Kidney epithelial cell (primary cell): Measurements from ENCODE around the gene CCDC187. TPM values are rescaled to one million over a fixed set of nuclear protein-coding genes. Genes with fewer than 3 reads are reported as not detected.

ENCODE experiments used
- DNase-seq: peaks from one replicate; pipeline ENCODE4 v3.0.0-alpha.2; 2010; ENCODE audit warnings: low read depth
- H3K27me3 ChIP-seq: 2 replicates; pipeline ENCODE4 v1.6.0; 2011; ENCODE audit warnings: low read length; ENCODE audit not compliant: control insufficient read depth, insufficient read depth
- H3K36me3 ChIP-seq: 2 replicates; pipeline ENCODE4 v1.5.1; 2011; ENCODE audit warnings: low read length; ENCODE audit not compliant: control insufficient read depth, insufficient read depth
- H3K4me3 ChIP-seq: 2 replicates; pipeline ENCODE4 v1.5.1; 2011; ENCODE audit warnings: low read depth, mild to moderate bottlenecking, control low read depth, low read length
- total RNA-seq: library from RNA; depleted of rRNA; stranded (reverse); fragments of >200 nt; gene quantifications from 2 replicates; pipeline ENCODE4 v1.2.3, GENCODE V29; 2015
- TF ChIP-seq, protein P1 (sequence below): IDR thresholded peaks from 2 replicates; pipeline ENCODE4 v1.5.1; 2011; ENCODE audit warnings: mild to moderate bottlenecking, moderate library complexity, low read length, control low read depth, inconsistent platforms; ENCODE audit not compliant: insufficient read depth, poor library complexity, severe bottlenecking

The CCDC187 gene
- total RNA-seq, 1 donor from 2014 or later = 0.04 TPM

DNA sequence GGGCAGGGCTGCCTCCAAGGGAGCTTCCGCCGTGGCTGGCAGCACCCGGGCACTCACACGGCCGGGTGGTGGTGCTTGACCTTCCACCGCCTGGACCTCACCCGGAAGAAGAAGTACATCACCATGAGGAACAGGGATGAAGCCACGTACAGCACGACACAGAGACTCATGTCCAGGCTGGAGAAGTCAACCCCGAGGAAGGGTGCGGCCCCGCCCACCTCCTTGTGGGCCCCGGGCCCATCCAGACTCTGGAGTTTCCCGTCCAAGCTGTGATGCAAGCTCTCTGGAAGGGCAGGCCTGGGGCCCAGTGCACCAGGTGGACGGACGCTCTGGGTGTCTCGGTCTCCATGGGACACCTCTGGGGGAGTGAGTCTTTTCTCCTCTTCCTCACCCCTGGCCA, 95.2 kb downstream of the CCDC187 start:
- H3K27me3 ChIP-seq = peaks cover 21% of the 10 kb centered on the region
- H3K36me3 ChIP-seq = no peaks in the 10 kb centered on the region
- no peak overlapping the region for H3K4me3 ChIP-seq
- DNase-seq = no peak
- TF ChIP-seq, protein P1, sequence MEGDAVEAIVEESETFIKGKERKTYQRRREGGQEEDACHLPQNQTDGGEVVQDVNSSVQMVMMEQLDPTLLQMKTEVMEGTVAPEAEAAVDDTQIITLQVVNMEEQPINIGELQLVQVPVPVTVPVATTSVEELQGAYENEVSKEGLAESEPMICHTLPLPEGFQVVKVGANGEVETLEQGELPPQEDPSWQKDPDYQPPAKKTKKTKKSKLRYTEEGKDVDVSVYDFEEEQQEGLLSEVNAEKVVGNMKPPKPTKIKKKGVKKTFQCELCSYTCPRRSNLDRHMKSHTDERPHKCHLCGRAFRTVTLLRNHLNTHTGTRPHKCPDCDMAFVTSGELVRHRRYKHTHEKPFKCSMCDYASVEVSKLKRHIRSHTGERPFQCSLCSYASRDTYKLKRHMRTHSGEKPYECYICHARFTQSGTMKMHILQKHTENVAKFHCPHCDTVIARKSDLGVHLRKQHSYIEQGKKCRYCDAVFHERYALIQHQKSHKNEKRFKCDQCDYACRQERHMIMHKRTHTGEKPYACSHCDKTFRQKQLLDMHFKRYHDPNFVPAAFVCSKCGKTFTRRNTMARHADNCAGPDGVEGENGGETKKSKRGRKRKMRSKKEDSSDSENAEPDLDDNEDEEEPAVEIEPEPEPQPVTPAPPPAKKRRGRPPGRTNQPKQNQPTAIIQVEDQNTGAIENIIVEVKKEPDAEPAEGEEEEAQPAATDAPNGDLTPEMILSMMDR = no peak

DNA sequence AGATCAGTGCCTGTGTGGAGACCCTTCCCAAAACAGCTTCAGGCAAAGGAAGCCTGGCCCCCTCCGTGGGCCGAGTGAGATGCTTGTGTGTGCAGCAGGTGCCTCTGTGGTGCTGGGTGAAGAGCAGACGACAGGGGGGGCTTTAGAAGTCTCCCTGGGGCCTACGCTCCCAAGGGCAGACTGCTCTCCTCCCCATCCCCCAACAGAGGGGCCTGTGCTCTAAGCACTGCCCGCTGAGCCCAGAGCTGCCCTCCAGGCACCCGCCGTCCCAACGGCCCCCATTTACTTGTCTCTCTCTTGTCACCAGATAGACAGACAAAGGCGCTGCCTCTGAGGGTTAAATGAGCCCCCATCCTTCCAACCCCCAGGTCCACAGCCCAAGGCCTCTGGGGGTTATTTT, 96.3 kb downstream of the CCDC187 start:
- Histone ChIP-seq H3K36me3 (no peaks in the 10 kb centered on the region), H3K4me3 (no peak overlapping the region), H3K27me3 (peaks cover 30% of the 10 kb centered on the region)
- TF ChIP-seq, protein P1 = no peak
- no peak for DNase-seq

DNA sequence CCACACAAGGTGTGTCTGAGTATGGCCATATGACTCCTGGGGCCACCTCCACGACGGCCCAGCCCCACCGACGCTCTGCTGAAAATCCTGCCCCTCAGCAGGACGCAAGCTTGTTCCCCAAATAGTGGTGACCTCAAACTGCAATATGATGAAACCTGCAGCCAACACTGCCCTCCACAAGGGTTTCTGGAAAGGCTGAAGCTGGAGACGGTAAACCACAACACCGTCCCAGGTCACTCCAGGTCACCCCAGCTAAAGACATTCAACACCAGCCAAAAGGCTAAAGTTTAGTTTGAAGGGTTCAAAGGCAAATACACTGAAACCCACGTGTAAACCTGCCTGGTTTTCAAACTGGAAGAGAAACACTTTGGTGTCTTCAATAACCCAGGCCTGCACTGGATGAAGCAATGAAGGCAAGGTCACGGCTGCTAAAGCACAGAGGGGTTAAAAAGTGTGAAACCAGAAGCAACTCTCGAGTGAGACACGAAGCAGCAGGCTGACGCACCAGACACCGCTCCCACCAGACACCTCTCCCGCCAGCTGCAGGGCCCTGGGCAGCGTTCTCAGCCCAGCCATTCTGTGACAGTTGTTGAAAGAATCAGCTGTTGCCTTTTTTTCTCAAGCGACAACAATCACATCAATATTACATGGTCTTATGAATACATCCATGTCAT, 97.2 kb downstream of the CCDC187 start:
- TF ChIP-seq, protein P1 = no peak
- no peak overlapping the region for H3K4me3 ChIP-seq

DNA sequence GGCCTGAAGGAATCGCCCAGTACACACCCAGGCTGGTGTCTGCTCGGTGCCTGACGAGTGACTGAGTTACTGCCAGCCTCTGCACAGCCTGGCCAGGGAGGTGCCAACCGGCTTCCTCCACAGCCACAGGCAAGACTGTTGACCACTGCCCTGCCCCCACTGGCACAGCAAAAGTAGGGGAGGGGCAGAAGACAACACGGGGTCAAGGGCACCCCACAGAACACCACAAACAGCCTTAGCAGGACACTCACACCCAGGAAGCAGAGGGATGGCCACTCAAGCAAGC, 98.2 kb downstream of the CCDC187 start:
- Histone ChIP-seq H3K4me3 (no peak overlapping the region), H3K27me3 (peaks cover 49% of the 10 kb centered on the region), H3K36me3 (no peaks in the 10 kb centered on the region)
- TF ChIP-seq, protein P1 = no peak
- no peak for DNase-seq

More for the DNA sequence above, 97.2 kb downstream of the CCDC187 start:
- Histone ChIP-seq H3K27me3 (peaks cover 39% of the 10 kb centered on the region), H3K36me3 (no peaks in the 10 kb centered on the region)
- no peak for DNase-seq

DNA sequence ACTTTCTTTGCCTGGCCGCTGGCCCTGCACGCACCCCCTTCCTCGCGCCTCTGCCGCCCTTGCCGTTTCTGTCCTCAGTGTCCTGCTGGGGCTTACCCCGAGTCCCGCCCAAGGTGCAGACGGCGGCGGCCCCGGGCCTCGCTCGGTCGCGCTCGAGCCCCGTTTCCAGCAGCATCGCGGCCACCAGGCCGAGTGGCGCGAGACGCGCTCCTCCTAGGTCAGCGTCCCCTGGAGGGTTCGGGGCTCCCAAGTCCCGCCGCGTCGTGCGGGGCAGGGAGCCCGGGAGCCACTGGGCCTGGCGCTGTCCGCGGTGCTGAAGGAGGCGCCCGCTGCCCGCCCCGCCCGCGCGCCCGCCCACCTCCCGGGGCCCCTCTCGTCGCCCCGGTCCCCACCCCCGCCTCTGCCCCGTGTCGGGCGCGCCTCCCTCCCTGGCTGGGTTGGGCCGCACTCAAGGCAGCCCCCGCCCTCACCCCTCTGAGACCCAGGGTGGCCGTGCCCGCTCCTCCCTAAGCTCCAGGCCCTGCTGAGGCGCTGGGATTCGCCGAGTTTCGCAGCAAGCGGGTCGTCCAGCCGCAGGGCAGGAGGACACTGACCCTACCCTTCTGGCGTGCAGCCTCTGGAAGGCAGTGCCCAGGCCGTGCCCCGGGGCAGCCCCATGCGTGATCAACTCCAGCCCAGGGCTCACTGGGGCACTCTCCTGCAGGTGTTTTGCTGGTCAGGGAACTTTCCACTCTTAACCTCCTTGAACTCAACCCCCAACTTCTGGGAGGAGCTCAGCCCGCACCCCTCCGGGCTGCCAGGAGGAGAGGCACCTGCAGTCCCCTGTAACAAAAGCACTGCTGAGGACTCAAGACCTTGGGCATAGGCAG, 98.8 kb downstream of the CCDC187 start, which contains the start of gene LHX3:
Gene LHX3, minus strand, starts transcription at position 291 of the 869 bp plus-strand sequence. Its CDS starts 116 bp downstream, at position 175.
- H3K27me3 ChIP-seq = peaks cover 55% of the 10 kb centered on the region
- no peak for DNase-seq
- no peak within 1 kb of the TSS for H3K4me3 ChIP-seq
- TF ChIP-seq, protein P1 = no peak
- H3K36me3 ChIP-seq = no peaks in the 10 kb centered on the region
